ENCODE data around the gene IL18BP.

The IL18BP gene

GRCh38 chr11:71996517-71996916, 2.2 kb upstream of the IL18BP start:
- no peak for TF ChIP-seq ZFX (IDR thresholded peaks at IDR 0.05)
- no peak for TF ChIP-seq CTCF (conservative IDR thresholded peaks at IDR 0.05)
- H3K27ac ChIP-seq = no peak overlapping the region

GRCh38 chr11:71996946-71997345, 1.8 kb upstream of the IL18BP start:
- H3K27ac ChIP-seq = no peak overlapping the region
- TF ChIP-seq ZFX (IDR thresholded peaks at IDR 0.05) = no peak
- no peak for TF ChIP-seq CTCF (conservative IDR thresholded peaks at IDR 0.05)

- H3K27ac ChIP-seq = no peak overlapping the region
- TF ChIP-seq ZFX (IDR thresholded peaks at IDR 0.05) (no peak), CTCF (conservative IDR thresholded peaks at IDR 0.05) (no peak)
These were observed 1.1 kb upstream of the IL18BP start for GRCh38 chr11:71997594-71997993.

DNA sequence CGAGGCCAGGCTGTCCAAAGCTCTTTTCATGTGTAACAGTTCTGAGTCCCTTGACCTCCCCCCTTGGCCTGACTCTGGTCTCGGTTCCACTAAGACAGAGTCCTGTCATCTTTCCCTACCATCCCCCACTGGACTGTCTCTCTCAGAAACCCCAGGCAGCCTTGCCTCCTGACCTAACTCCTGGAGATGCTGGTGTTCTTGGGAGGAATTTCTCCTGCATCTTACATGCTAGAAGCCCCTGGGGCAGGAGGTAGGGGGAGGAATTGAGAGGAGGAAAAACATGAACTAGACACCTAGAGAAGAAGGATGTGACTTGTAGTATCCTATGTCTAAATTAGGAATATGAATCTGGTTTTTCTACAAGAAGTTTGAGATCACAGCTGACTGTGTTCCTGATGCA, 648 bp upstream of the IL18BP start:
- no peak overlapping the region for H3K27ac ChIP-seq
- TF ChIP-seq ZFX (IDR thresholded peaks at IDR 0.05) (no peak), CTCF (conservative IDR thresholded peaks at IDR 0.05) (no peak)

DNA sequence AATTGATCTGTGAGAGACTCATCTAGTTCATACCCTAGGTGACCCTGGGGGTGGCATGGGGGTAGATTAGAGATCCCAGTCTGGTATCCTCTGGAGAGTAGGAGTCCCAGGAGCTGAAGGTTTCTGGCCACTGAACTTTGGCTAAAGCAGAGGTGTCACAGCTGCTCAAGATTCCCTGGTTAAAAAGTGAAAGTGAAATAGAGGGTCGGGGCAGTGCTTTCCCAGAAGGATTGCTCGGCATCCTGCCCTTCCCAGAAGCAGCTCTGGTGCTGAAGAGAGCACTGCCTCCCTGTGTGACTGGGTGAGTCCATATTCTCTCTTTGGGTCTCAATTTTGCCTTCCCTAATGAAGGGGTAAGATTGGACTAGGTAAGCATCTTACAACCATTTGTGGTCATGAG, 653 bp downstream of the IL18BP start:
- no peak overlapping the region for H3K27ac ChIP-seq
- TF ChIP-seq ZFX (IDR thresholded peaks at IDR 0.05) (no peak), CTCF (conservative IDR thresholded peaks at IDR 0.05) (no peak)

DNA sequence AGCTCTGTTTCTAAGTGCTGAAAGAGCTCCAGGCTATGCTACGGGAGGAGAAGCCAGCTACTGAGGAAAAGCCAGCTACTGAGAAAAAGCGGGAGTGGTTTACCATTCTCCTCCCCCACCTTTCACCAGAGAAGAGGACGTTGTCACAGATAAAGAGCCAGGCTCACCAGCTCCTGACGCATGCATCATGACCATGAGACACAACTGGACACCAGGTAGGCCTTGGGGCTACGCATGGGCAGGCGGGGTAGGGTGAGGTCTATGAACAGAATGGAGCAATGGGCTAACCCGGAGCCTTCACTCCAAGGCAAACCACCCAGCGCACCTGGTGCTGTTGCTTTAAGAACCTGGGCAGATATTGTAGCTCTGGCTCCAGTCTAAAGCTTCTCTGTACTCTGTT, 1.1 kb downstream of the IL18BP start:
- TF ChIP-seq ZFX (IDR thresholded peaks at IDR 0.05) (no peak), CTCF (conservative IDR thresholded peaks at IDR 0.05) (no peak)
- no peak overlapping the region for H3K27ac ChIP-seq

GRCh38 chr11:72000202-72000867, 1.6 kb downstream of the IL18BP start:
- TF ChIP-seq ZFX (IDR thresholded peaks at IDR 0.05) = no peak
- no peak for TF ChIP-seq CTCF (conservative IDR thresholded peaks at IDR 0.05)
- H3K27ac ChIP-seq = no peak overlapping the region

Measured in C4-2B (cell line).